Esophagus squamous epithelium (tissue), 5 donors: Measurements from ENCODE around the gene TARS2. TPM values are rescaled to one million over a fixed set of nuclear protein-coding genes. Genes with fewer than 3 reads are reported as not detected.

ENCODE experiments used
- DNase-seq: peaks from one replicate; lab custom pipeline; 2025; lab: John Stamatoyannopoulos, UW
- H3K27ac ChIP-seq, 4 donors: fragments of 200-600 bp; sonication (generic); one replicate each; pipeline ENCODE4 v1.5.1; 2016 to 2019; ENCODE audit warnings: mild to moderate bottlenecking in 1 of 4
- H3K27me3 ChIP-seq, 4 donors: fragments of 200-600 bp; sonication (generic); 1 replicate in 3 of 4; 2 replicates in 1 of 4; pipeline versions ENCODE4 v1.5.1 to v1.6.0; 2017 to 2021; ENCODE audit warnings: antibody characterized with exemption in 1 of 4
- H3K36me3 ChIP-seq, 3 donors: fragments of 200-600 bp; sonication (generic); one replicate each; pipeline ENCODE4 v1.5.1; 2016 to 2019
- H3K4me1 ChIP-seq, 3 donors: fragments of 200-600 bp; sonication (generic); one replicate each; pipeline ENCODE4 v1.5.1; 2017 to 2019
- H3K4me3 ChIP-seq, 4 donors: fragments of 200-600 bp; sonication (generic); 1 replicate in 3 of 4; 2 replicates in 1 of 4; pipeline ENCODE4 v1.5.1; 2016 to 2019; ENCODE audit warnings: mild to moderate bottlenecking in 2 of 4, moderate library complexity in 1 of 4
- H3K9me3 ChIP-seq, 3 donors: fragments of 200-600 bp; sonication (generic); one replicate each; pipeline ENCODE4 v1.5.1; 2016 to 2019
- CTCF ChIP-seq, 6 experiments: fragments of 450-650 bp in 4 of 6; fragments of 200-600 bp in 2 of 6; sonication (generic) in 2 of 6; IDR thresholded peaks; one replicate each; pipeline ENCODE4 v1.5.1; 2016 to 2019; ENCODE audit warnings: antibody characterized with exemption in 6 of 6, mild to moderate bottlenecking in 4 of 6, moderate library complexity in 4 of 6
- POLR2A ChIP-seq, 4 donors: fragments of 450-650 bp; IDR thresholded peaks; one replicate each; pipeline ENCODE4 v1.6.1; 2017; ENCODE audit warnings: antibody characterized with exemption in 4 of 4, mild to moderate bottlenecking in 4 of 4, moderate library complexity in 3 of 4
- WGBS, 2 donors: methylation state at CpG; one replicate each; pipeline ENCODE4 v1.1.5; 2018; 5-methylcytosine and 5-hydroxymethylcytosine counted together
- intact Hi-C: fragments of 100-400 bp; cut with DNase I; formaldehyde crosslinking; loops from one replicate; pipeline ENCODE4 v1.15.0; 2022
- small RNA-seq, 4 donors: library from RNA; depleted of rRNA; stranded (forward); fragments of <200 nt; gene quantifications; one replicate each; pipeline ENCODE3, GENCODE V24; 2016
- total RNA-seq, 4 donors: library from RNA; depleted of rRNA; stranded (reverse); fragments of >200 nt; gene quantifications; one replicate each; pipeline ENCODE4 v1.1.0, GENCODE V29; 2016
- donor health status: DM: yes; HTN: yes; CAD: no.

Gene TARS2
- total RNA-seq, 4 donors from 2014 or later: 10.5 to 16.5 (median 13.7) TPM

- peaks cover 48 to 61% (median 52%) of the 10 kb centered on the region in 3 donors for H3K4me1 ChIP-seq
- no peaks in the 10 kb centered on the region for H3K9me3 ChIP-seq
- no peaks in the 10 kb centered on the region for H3K27me3 ChIP-seq
- DNase-seq: no peak
- H3K27ac ChIP-seq: no peak overlapping the region
- H3K36me3 ChIP-seq: peaks cover 0 to 69% (median 0%) of the 10 kb centered on the region in 3 donors
- TF ChIP-seq CTCF (IDR thresholded peaks at IDR 0.05) (no peak), POLR2A (IDR thresholded peaks at IDR 0.05) (no peak)
- H3K4me3 ChIP-seq: no peak overlapping the region
- 75 to 85% methylated on average over 13 to 17 of the region's 19 CpGs for WGBS, 2 donors
- intact Hi-C loops: no loop called here
Measured at GRCh38 chr1:150555198-150555970, 68.2 kb downstream of the TARS2 start.

GRCh38 chr1:150555971-150556865 lies 69.0 kb downstream of the TARS2 start:
- peaks cover 0 to 69% (median 0%) of the 10 kb centered on the region in 3 donors for H3K36me3 ChIP-seq
- H3K27ac ChIP-seq: peak overlapping the region in 1 of 4 donors; percentile 17
- no peaks in the 10 kb centered on the region for H3K27me3 ChIP-seq
- peaks cover 46 to 58% (median 48%) of the 10 kb centered on the region in 3 donors for H3K4me1 ChIP-seq
- no peak for TF ChIP-seq CTCF (IDR thresholded peaks at IDR 0.05)
- no peak for TF ChIP-seq POLR2A (IDR thresholded peaks at IDR 0.05)
- intact Hi-C loops: no loop called here
- no peak overlapping the region for H3K4me3 ChIP-seq
- WGBS, 2 donors: 84 to 85% methylated on average over 6 to 12 of the region's 26 CpGs
- no peak for DNase-seq
- no peaks in the 10 kb centered on the region for H3K9me3 ChIP-seq

DNA sequence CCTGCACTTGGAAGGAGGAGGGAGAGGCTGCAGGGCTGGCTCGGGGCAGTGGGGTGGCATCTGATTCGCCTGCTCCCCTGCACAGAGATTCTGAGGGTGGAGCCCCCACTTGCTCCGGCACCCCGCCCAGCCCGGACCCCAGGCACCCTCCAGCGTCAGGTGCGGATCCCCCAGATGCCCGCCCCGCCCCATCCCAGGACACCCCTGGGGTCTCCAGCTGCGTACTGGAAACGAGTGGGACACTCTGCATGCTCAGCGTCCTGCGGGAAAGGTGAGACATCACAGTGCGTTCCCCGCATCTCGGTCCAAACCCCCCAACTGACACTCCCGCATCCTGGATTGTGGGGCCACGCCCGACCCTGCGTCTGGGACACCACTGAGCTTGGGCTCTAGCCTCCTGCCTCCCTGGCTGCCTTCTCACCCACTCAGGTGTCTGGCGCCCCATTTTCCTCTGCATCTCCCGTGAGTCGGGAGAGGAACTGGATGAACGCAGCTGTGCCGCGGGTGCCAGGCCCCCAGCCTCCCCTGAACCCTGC lies 69.9 kb downstream of the TARS2 start:
- 84 to 85% methylated on average over 6 to 12 of the region's 26 CpGs for WGBS, 2 donors
- intact Hi-C loops: no loop called here
- peak overlapping the region in 2 of 4 donors; percentile 24 to 100 for H3K27ac ChIP-seq
- H3K36me3 ChIP-seq: peaks cover 0 to 69% (median 0%) of the 10 kb centered on the region in 3 donors
- DNase-seq: no peak
- H3K27me3 ChIP-seq: no peaks in the 10 kb centered on the region
- peaks cover 40 to 58% (median 43%) of the 10 kb centered on the region in 3 donors for H3K4me1 ChIP-seq
- no peaks in the 10 kb centered on the region for H3K9me3 ChIP-seq
- H3K4me3 ChIP-seq: no peak overlapping the region
- no peak for TF ChIP-seq CTCF (IDR thresholded peaks at IDR 0.05)
- no peak for TF ChIP-seq POLR2A (IDR thresholded peaks at IDR 0.05)

Small RNA genes within 50 kb of the gene (small RNA-seq; reads per million reads assigned to genes)
- gene MIR4257: 0 reads per million in 4 donors

Other genes with a start within 250 kb of the TARS2 start
- gene CA14, start 229.6 kb upstream of the TARS2 start, total RNA-seq: not detected
- 100 to 1,000 TPM in 1 of 4 donors, 10 to 100 TPM in 3; 94.0 to 112 (median 95.2) TPM for gene APH1A, start 218.4 kb upstream of the TARS2 start, total RNA-seq
- 10 to 100 TPM in 1 of 4 donors, 1 to 10 TPM in 2, not detected in 1; 2.3 to 17.2 (median 4.5) TPM for gene C1orf54, start 214.6 kb upstream of the TARS2 start, total RNA-seq
- 1 to 10 TPM in 2 of 4 donors, under 1 TPM in 1, not detected in 1; 0.61 to 6.7 (median 2.5) TPM for gene CIART, start 204.9 kb upstream of the TARS2 start, total RNA-seq
- gene MRPS21, start 193.6 kb upstream of the TARS2 start, total RNA-seq: 10 to 100 TPM; 31.7 to 41.3 (median 38.7) TPM
- 10 to 100 TPM; 15.1 to 44.8 (median 29.0) TPM for gene PRPF3, start 165.9 kb upstream of the TARS2 start, total RNA-seq
- gene RPRD2, start 123.3 kb upstream of the TARS2 start, total RNA-seq: 10 to 100 TPM; 14.7 to 17.9 (median 15.2) TPM
- 1,000 to 10,000 TPM in 1 of 4 donors, 100 to 1,000 TPM in 3; 311 to 1,013 (median 406) TPM for gene ECM1, start 20.7 kb downstream of the TARS2 start, total RNA-seq
- 1 to 10 TPM in 1 of 4 donors, not detected in 3; 3.6 TPM for gene FALEC, start 28.3 kb downstream of the TARS2 start, total RNA-seq
- gene ADAMTSL4, start 62.0 kb downstream of the TARS2 start, total RNA-seq: 10 to 100 TPM; 30.6 to 76.8 (median 43.3) TPM
- gene MCL1, start 92.2 kb downstream of the TARS2 start, total RNA-seq: 100 to 1,000 TPM; 167 to 256 (median 216) TPM
- 100 to 1,000 TPM; 179 to 377 (median 344) TPM for gene ENSA, start 142.2 kb downstream of the TARS2 start, total RNA-seq
- gene GOLPH3L, start 209.7 kb downstream of the TARS2 start, total RNA-seq: 10 to 100 TPM; 26.1 to 38.6 (median 31.8) TPM
- gene HORMAD1, start 233.5 kb downstream of the TARS2 start, total RNA-seq: 10 to 100 TPM in 1 of 4 donors, 1 to 10 TPM in 2, not detected in 1; 4.1 to 10.1 (median 9.3) TPM